ENCODE data around the gene SNX7.

DNA sequence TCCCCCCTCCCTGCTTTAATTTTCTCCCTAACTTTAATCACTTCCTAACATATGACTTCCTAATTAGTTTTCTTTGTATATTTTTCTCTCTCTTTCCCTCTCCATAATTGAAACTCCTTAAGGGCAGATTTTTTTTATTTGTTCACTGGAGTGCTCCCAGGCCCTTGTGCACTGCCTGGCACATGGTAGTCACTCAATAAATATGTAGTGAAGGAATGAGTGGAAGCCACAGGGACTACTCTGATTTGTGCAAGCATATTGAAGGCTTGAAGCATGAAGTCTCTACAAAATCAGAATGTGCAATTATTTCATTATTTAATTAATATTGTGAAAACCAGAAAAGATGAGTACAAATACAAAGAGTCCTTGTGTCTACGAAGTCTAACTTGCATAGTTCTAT is 41.5 kb downstream of the SNX7 start:
- TF ChIP-seq, protein P1, sequence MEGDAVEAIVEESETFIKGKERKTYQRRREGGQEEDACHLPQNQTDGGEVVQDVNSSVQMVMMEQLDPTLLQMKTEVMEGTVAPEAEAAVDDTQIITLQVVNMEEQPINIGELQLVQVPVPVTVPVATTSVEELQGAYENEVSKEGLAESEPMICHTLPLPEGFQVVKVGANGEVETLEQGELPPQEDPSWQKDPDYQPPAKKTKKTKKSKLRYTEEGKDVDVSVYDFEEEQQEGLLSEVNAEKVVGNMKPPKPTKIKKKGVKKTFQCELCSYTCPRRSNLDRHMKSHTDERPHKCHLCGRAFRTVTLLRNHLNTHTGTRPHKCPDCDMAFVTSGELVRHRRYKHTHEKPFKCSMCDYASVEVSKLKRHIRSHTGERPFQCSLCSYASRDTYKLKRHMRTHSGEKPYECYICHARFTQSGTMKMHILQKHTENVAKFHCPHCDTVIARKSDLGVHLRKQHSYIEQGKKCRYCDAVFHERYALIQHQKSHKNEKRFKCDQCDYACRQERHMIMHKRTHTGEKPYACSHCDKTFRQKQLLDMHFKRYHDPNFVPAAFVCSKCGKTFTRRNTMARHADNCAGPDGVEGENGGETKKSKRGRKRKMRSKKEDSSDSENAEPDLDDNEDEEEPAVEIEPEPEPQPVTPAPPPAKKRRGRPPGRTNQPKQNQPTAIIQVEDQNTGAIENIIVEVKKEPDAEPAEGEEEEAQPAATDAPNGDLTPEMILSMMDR (conservative IDR thresholded peaks at IDR 0.05 in 1 of 2, IDR thresholded peaks at IDR 0.05 in 1 of 2; ENCODE audit: extremely low read depth in 1 of 2, insufficient read depth in 1 of 2, low read depth in 1 of 2, low read length in 2 of 2) = no peak
- no peak for TF ChIP-seq EZH2 (IDR thresholded peaks at IDR 0.05; ENCODE audit: borderline replicate concordance, low read length)
